Left lung (tissue), 10 donors: ENCODE data around the gene TCEA2. TPM values are rescaled to one million over a fixed set of nuclear protein-coding genes. Genes with fewer than 3 reads are reported as not detected.

ENCODE experiments used
- ATAC-seq: fragments of 200-7000 bp; cut with Tn5 transposase; one replicate; pipeline ENCODE4 v1.9.1; 2020; ENCODE audit warnings: moderate library complexity
- DNase-seq, 4 donors: peaks; one replicate each; pipeline ENCODE4 v3.0.0-alpha.2; 2013 to 2020
- H3K27ac ChIP-seq, 2 donors: fragments of 200-600 bp; sonication (generic) in 1 of 2; one replicate each; pipeline versions ENCODE4 v1.5.0 to v1.8.0; 2020 to 2021
- H3K27me3 ChIP-seq, 2 donors: fragments of 200-600 bp; sonication (generic) in 1 of 2; one replicate each; pipeline versions ENCODE4 v1.5.0 to v1.8.0; 2020 to 2021
- H3K36me3 ChIP-seq, 2 donors: fragments of 200-600 bp; sonication (generic) in 1 of 2; one replicate each; pipeline versions ENCODE4 v1.5.0 to v1.8.0; 2020 to 2021
- H3K4me1 ChIP-seq, 2 donors: fragments of 200-600 bp; one replicate each; pipeline ENCODE4 v1.8.0; 2021
- H3K4me3 ChIP-seq, 2 donors: fragments of 200-600 bp; sonication (generic) in 1 of 2; one replicate each; pipeline versions ENCODE4 v1.5.0 to v1.8.0; 2020 to 2021; ENCODE audit warnings: mild to moderate bottlenecking in 1 of 2
- H3K9me3 ChIP-seq, 2 donors: fragments of 200-600 bp; sonication (generic) in 1 of 2; one replicate each; pipeline versions ENCODE4 v1.5.0 to v1.8.0; 2020 to 2021
- intact Hi-C, 2 donors: fragments of 100-400 bp; cut with DNase I; formaldehyde crosslinking; loops; one replicate each; pipeline versions ENCODE4 v1.11.2 to v1.14.2; 2022
- polyA plus RNA-seq, 6 donors: library from polyadenylated mRNA; unstranded; fragments of 120-200 nt; gene quantifications; one replicate each; pipeline ENCODE4 v1.2.1, GENCODE V29; 2013; ENCODE audit not compliant: insufficient read length in 6 of 6
- total RNA-seq, 2 donors: library from RNA; stranded (reverse); fragmentation: NEBNext Ultra II Directional; extraction: Animal tissue kit (Norgen Biotek cat#: 25700); gene quantifications; one replicate each; pipeline ENCODE4 v1.2.1, GENCODE V29; 2021
- TF ChIP-seq, protein P1 (sequence below), 2 donors: fragments of 200-600 bp; sonication (generic) in 1 of 2; IDR thresholded peaks; one replicate each; pipeline versions ENCODE4 v1.5.0 to v1.8.0; 2021; ENCODE audit warnings: antibody characterized with exemption in 2 of 2
- donor health status: DM: no; HTN: yes; CAD: no.
- donor health status: DM: no; HTN: no; CAD: no.

Gene TCEA2
- total and polyA plus RNA-seq, 8 donors, result 31.2 to 93.0 (median 75.9) TPM

DNA sequence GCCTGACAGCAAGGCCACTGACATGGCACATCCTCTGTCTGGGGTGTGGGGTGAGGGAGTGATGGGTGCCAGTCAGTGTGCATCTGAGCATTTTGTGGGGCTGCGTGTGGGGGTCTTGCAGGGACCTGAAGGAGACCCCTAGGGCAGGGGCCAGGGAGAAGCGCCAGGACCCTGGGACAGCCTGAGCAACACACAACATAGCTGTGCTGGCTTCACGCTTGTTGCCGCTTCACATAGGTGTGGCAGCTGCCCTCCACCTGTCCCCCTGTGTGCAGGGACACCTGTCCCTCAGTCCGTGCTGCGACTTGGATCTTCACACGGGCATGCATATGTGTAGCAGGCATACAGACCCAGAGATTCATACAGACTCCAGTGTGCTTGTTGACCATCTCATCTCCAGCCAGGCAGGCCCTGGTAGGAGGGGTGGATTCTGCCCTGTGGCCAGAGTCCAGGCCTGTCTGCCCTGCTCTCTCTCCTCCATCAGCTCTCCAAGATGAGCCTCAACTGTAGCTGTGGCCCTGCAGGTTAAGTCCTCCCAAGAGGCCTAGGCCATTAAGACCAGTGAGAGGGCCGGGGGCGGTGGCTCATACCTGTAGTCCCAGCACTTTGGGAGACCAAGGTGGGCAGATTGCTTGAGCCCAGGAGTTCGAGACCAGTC is 47.5 kb downstream of the TCEA2 start:
- ATAC-seq, result no peak
- TF ChIP-seq, protein P1, sequence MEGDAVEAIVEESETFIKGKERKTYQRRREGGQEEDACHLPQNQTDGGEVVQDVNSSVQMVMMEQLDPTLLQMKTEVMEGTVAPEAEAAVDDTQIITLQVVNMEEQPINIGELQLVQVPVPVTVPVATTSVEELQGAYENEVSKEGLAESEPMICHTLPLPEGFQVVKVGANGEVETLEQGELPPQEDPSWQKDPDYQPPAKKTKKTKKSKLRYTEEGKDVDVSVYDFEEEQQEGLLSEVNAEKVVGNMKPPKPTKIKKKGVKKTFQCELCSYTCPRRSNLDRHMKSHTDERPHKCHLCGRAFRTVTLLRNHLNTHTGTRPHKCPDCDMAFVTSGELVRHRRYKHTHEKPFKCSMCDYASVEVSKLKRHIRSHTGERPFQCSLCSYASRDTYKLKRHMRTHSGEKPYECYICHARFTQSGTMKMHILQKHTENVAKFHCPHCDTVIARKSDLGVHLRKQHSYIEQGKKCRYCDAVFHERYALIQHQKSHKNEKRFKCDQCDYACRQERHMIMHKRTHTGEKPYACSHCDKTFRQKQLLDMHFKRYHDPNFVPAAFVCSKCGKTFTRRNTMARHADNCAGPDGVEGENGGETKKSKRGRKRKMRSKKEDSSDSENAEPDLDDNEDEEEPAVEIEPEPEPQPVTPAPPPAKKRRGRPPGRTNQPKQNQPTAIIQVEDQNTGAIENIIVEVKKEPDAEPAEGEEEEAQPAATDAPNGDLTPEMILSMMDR (IDR thresholded peaks at IDR 0.05), result no peak

DNA sequence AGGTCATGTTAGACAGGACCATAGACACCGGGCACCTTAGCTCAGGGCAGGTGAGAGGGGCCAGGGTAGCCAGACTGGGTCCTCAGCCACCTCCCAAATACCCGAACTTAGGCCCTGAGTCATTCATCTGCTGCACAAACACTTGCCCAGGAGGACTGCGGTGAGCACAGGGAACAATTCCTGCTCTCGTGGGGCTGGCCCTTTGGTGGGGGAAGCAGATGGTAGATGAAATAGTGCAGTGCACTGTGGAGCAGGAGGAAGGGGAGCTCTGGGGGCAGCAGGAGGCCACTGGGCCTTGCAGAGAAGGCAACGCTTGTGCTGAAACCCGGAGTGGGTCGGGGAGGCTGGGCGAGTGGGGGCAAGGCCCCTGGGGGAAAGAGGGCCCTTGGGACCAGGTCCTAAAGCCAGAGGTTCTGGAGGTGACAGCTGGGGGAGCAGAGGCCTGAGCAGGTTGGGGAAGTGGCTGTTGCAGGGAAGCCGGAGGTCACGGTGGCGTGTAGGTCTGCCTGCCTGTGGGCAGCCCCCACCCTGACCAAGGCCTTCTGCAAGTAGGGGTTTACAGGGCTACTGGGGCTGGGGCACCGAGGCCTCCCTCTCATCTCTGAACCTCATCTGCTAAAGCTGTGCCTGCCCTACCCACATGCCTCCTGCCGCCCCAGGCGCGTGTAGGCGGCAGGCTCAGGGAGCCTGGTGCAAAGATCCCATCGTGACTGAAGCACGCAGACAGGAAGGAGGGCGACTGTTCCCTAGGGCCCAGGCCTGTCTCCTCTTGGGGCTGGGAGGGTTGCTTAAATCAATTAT is 49.0 kb downstream of the TCEA2 start:
- Histone ChIP-seq H3K27ac (no peak overlapping the region), H3K4me3 (no peak overlapping the region), H3K27me3 (peaks cover 0 to 14% of the 10 kb centered on the region in 2 donors), H3K4me1 (no peaks in the 10 kb centered on the region), H3K9me3 (no peaks in the 10 kb centered on the region), H3K36me3 (no peaks in the 10 kb centered on the region)
- TF ChIP-seq, protein P1 (IDR thresholded peaks at IDR 0.05), result no peak
- ATAC-seq, result no peak
- intact Hi-C loops, result no loop called here
- DNase-seq, result peak in 2 of 4 donors; percentile 19 to 39

More for the DNA sequence above, 47.5 kb downstream of the TCEA2 start:
- no peak overlapping the region for H3K27ac ChIP-seq
- no peaks in the 10 kb centered on the region for H3K4me1 ChIP-seq
- intact Hi-C loops, result no loop called here
- no peak overlapping the region for H3K4me3 ChIP-seq
- DNase-seq, result peak in 2 of 4 donors; percentile 24 to 49
- H3K36me3 ChIP-seq, result no peaks in the 10 kb centered on the region
- H3K9me3 ChIP-seq, result no peaks in the 10 kb centered on the region
- H3K27me3 ChIP-seq, result peaks cover 0 to 25% of the 10 kb centered on the region in 2 donors

DNA sequence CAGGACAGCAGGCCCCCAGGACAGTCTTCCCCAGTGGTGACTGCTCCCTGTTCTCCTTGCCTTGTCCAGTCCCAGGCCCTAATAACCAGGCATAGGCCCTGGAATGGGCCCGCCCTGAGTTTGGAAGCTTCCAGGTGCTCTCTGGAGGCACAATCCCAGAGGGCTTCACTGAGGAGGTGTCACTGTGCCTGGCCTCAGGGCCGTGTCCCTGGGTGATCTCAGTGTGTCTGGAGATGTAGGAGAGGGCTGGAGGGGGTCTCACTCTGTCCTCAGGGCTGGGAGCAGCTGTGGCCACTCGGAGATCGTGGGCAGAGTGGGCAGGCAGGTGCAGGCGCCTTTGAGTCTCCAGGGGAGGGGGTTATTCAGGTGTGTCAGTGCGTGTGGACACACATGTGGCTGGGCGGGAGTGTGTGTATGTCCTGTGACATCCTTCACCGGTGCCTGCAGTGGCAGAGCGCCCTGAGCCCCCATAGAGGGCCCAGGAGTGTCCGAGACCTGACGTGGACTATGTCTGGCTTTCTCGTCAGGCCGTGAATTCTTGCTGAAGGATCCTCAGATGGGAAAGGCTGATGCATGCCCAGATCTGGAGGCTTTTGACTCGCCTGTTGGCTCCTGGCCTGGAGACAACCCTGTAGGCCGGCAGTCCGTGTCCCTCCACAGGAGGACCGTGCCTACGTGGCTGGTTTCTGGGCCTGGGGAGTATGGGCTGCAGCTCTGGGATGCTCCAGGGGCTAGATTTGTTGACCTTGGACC is 49.9 kb downstream of the TCEA2 start:
- H3K27me3 ChIP-seq, result peaks cover 0 to 7% of the 10 kb centered on the region in 2 donors
- no peak overlapping the region for H3K27ac ChIP-seq
- H3K36me3 ChIP-seq, result no peaks in the 10 kb centered on the region
- ATAC-seq, result no peak
- no peaks in the 10 kb centered on the region for H3K9me3 ChIP-seq
- TF ChIP-seq, protein P1 (IDR thresholded peaks at IDR 0.05), result no peak
- H3K4me1 ChIP-seq, result no peaks in the 10 kb centered on the region
- intact Hi-C loops, result no loop called here
- peak in 2 of 4 donors; percentile 15 to 58 for DNase-seq
- no peak overlapping the region for H3K4me3 ChIP-seq

DNA sequence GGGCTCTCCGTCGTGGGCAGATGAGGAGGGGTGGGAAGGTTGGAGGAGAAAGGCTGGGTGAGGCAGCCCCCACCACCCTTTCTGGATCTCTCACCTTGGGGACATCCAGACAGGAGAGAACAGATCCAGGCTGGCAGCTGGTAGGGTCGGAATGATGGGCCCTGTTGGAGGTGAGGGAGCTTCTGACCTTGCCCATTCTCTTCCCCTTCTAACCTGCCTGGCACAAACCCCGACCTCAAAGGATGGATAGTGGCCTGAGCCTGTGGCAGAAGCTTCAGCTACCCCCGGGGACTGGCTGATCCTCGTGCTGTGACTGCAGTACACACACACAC is 50.4 kb downstream of the TCEA2 start:
- Histone ChIP-seq H3K4me3 (no peak overlapping the region), H3K27me3 (peaks cover 0 to 1% of the 10 kb centered on the region in 2 donors), H3K27ac (no peak overlapping the region), H3K9me3 (no peaks in the 10 kb centered on the region), H3K4me1 (no peaks in the 10 kb centered on the region), H3K36me3 (no peaks in the 10 kb centered on the region)
- TF ChIP-seq, protein P1 (IDR thresholded peaks at IDR 0.05), result no peak
- DNase-seq (peak in 1 of 4 donors; percentile 19), ATAC-seq (no peak)
- intact Hi-C loops, result no loop called here
